K562 (cell line): ENCODE data around the gene SLC25A40. TPM values are rescaled to one million over a fixed set of nuclear protein-coding genes. Genes with fewer than 3 reads are reported as not detected.
A peak's percentile ranks its signal among the peaks of the same experiment; 100 is the strongest.

Source experiments
- ARID4B ChIP-seq: sonication (generic); formaldehyde crosslinking; IDR thresholded peaks from 2 replicates; pipeline ENCODE4 v1.8.0; 2022; ENCODE audit warnings: mild to moderate bottlenecking, missing genetic modification reagents
- ATF1 ChIP-seq, 2 experiments: fragments of 450-650 bp in 1 of 2; IDR thresholded peaks; 2 replicates each; pipeline ENCODE4 v1.6.1; 2016; ENCODE audit warnings: missing compliant biosample characterization in 1 of 2, missing genetic modification characterization in 1 of 2
- BCOR ChIP-seq: fragments of 450-650 bp; IDR thresholded peaks from 2 replicates; pipeline ENCODE4 v1.6.1; 2016
- CBX3 ChIP-seq, 2 experiments: IDR thresholded peaks; 1 replicate in 1 of 2; 2 replicates in 1 of 2; pipeline ENCODE4 v1.6.1; 2012; ENCODE audit warnings: inconsistent platforms in 2 of 2, low read length in 2 of 2, borderline replicate concordance in 1 of 2, control low read depth in 1 of 2
- ETV5 ChIP-seq: sonication (generic); formaldehyde crosslinking; IDR thresholded peaks from 2 replicates; pipeline ENCODE4 v1.4.0; 2020; ENCODE audit warnings: low read depth, mild to moderate bottlenecking, missing genetic modification reagents
- ETV6 ChIP-seq, 3 experiments: fragments of 150-350 bp in 1 of 3; sonication (generic) in 1 of 3; formaldehyde crosslinking in 1 of 3; IDR thresholded peaks; 2 replicates each; pipeline versions ENCODE4 v1.6.1 to v1.8.0; 2014 to 2022; ENCODE audit warnings: borderline replicate concordance in 2 of 3, low read depth in 2 of 3, antibody characterized with exemption in 1 of 3, low read length in 1 of 3, mild to moderate bottlenecking in 1 of 3, missing genetic modification reagents in 1 of 3
- MTA2 ChIP-seq: fragments of 450-650 bp; IDR thresholded peaks from 2 replicates; pipeline ENCODE4 v1.6.1; 2016; ENCODE audit warnings: low read depth
- NFE2 ChIP-seq: IDR thresholded peaks from 2 replicates; pipeline ENCODE4 v1.6.1; 2014; ENCODE audit warnings: antibody characterized with exemption, low read depth
- NR3C1 ChIP-seq: sonication (generic); formaldehyde crosslinking; IDR thresholded peaks from 2 replicates; pipeline ENCODE4 v1.8.1; 2022; ENCODE audit warnings: missing genetic modification reagents
- PML ChIP-seq: IDR thresholded peaks from 2 replicates; pipeline ENCODE4 v1.6.1; 2012; ENCODE audit warnings: low read length, inconsistent platforms
- PREB ChIP-seq: sonication (generic); formaldehyde crosslinking; IDR thresholded peaks from 2 replicates; pipeline ENCODE4 v1.8.1; 2023; ENCODE audit warnings: mild to moderate bottlenecking, missing genetic modification reagents
- RBFOX2 ChIP-seq: fragments of 200-400 bp; formaldehyde crosslinking; IDR thresholded peaks from 2 replicates; pipeline ENCODE4 v1.6.1; 2017; ENCODE audit warnings: low read depth, mild to moderate bottlenecking, low read length, moderate library complexity
- SIN3B ChIP-seq: fragments of 450-650 bp; IDR thresholded peaks from 2 replicates; pipeline ENCODE4 v1.6.1; 2017; ENCODE audit warnings: low read depth, mild to moderate bottlenecking, moderate library complexity
- SREBF1 ChIP-seq: fragments of 150-350 bp; IDR thresholded peaks from 2 replicates; pipeline ENCODE4 v1.6.1; 2014; ENCODE audit warnings: antibody characterized with exemption, low read depth, low read length, borderline replicate concordance
- TCF15 ChIP-seq: fragments of 250-450 bp; sonication (Bioruptor Pico); IDR thresholded peaks from 2 replicates; pipeline ENCODE4 v1.8.0; 2022; ENCODE audit warnings: moderate library complexity, mild to moderate bottlenecking, inconsistent platforms
- TEAD1 ChIP-seq, 2 experiments: fragments of 450-650 bp in 1 of 2; sonication (generic) in 1 of 2; formaldehyde crosslinking; IDR thresholded peaks; 2 replicates each; pipeline versions ENCODE4 v1.4.0 to v1.8.0; 2020 to 2022; ENCODE audit warnings: mild to moderate bottlenecking in 2 of 2, missing genetic modification reagents in 1 of 2
- VEZF1 ChIP-seq: fragments of 200-800 bp; sonication (Bioruptor generic); IDR thresholded peaks from 2 replicates; pipeline ENCODE4 v1.6.1; 2017; ENCODE audit warnings: missing genetic modification characterization, missing compliant biosample characterization
- ZNF79 ChIP-seq: fragments of 250-450 bp; sonication (Bioruptor Pico); IDR thresholded peaks from 2 replicates; pipeline ENCODE4 v1.4.0; 2020; ENCODE audit warnings: low read depth, mild to moderate bottlenecking, moderate library complexity
- polyA plus RNA-seq, 8 experiments: library from polyadenylated mRNA; depleted of rRNA in 4 of 8; stranded (reverse) in 5 of 8; unstranded in 3 of 8; fragments of >200 nt; fragmentation: Nextera tagmentation in 2 of 8; fragmentation: Illumina TruSeq in 1 of 8; extraction: Ambion mirVana in 2 of 8; extraction: Trizol in 1 of 8; gene quantifications; 2 replicates each; pipeline versions ENCODE4 v1.2.1 to v1.2.3, GENCODE V29; 2011 to 2014; ENCODE audit warnings: inconsistent platforms in 1 of 8, missing spikeins in 1 of 8
- total RNA-seq, 7 experiments: library from RNA; depleted of rRNA in 6 of 7; stranded (reverse); fragments of >200 nt in 6 of 7; fragmentation: Illumina TruSeq in 2 of 7; extraction: Trizol in 2 of 7; gene quantifications; 2 replicates each; pipeline versions ENCODE4 v1.2.1 to v1.2.3, GENCODE V29; 2011 to 2021; ENCODE audit warnings: low replicate concordance in 1 of 7

SLC25A40 gene
- total and polyA plus RNA-seq, 9 of the 15 experiments (the other 6 are each of a cell fraction or from before 2014, with no cell fraction given) = 6.7 to 44.0 (median 26.5) TPM

- TF ChIP-seq RBFOX2 (peak; percentile 94), NR3C1 (CRISPR knock-in tag) (no peak), PML (peak; percentile 27; the same call in 1 of the 2 replicates), NFE2 (no peak), TCF15 (no peak), ZNF79 (CRISPR knock-in tag) (no peak), SREBF1 (peak; percentile 92), TEAD1 (CRISPR knock-in tag; IDR thresholded peaks at IDR 0.05) (peak in 1 of 2 experiments; percentile 15; a peak in 1 of 4 replicates), ATF1 (CRISPR knock-in tag; IDR thresholded peaks at IDR 0.05) (no peak; the same call in 1 of the 2 replicates), ATF1 (tag; IDR thresholded peaks at IDR 0.05) (peak; percentile 96), BCOR (0 out of 2 replicates have a peak, but pooled peaks have one; percentile 9), PREB (CRISPR knock-in tag) (no peak), SIN3B (0 out of 2 replicates have a peak, but pooled peaks have one; percentile 55), CBX3 (IDR thresholded peaks at IDR 0.05; ENCODE audit: borderline replicate concordance in 1 of 2, low read length in 2 of 2) (no peak; a peak in 1 of 3 replicates), ETV6 (IDR thresholded peaks at IDR 0.05; ENCODE audit: borderline replicate concordance in 1 of 2, low read depth in 2 of 2, low read length in 1 of 2) (peak in 1 of 2 experiments; percentile 70; a peak in 1 of 4 replicates), ETV6 (CRISPR knock-in tag; IDR thresholded peaks at IDR 0.05; ENCODE audit: borderline replicate concordance) (peak; percentile 19; the same call in 1 of the 2 replicates), ETV5 (peak; percentile 62), ARID4B (CRISPR knock-in tag) (peak; percentile 85), VEZF1 (peak; percentile 84), MTA2 (no peak)
Observed at GRCh38 chr7:87876040-87876868, at the start of gene SLC25A40, which contains the start of gene DBF4 (continued).
